SK-N-SH (cell line): ENCODE results near the gene AOAH.

Experiments used
- EP300 ChIP-seq, 2 experiments: IDR thresholded peaks; 2 replicates each; pipeline versions ENCODE4 v1.4.0 to v1.6.1; 2012; ENCODE audit warnings: borderline replicate concordance in 1 of 2, low read depth in 1 of 2, low read length in 1 of 2
- FOXM1 ChIP-seq: IDR thresholded peaks from 2 replicates; pipeline ENCODE4 v1.4.0; 2012; ENCODE audit warnings: low read depth, mild to moderate bottlenecking
- GABPA ChIP-seq: IDR thresholded peaks from 2 replicates; pipeline ENCODE4 v1.4.0; 2012; ENCODE audit warnings: low read depth, mild to moderate bottlenecking
- RAD21 ChIP-seq: IDR thresholded peaks from 2 replicates; pipeline ENCODE4 v1.6.1; 2012; ENCODE audit warnings: mild to moderate bottlenecking, low read length
- RCOR1 ChIP-seq: fragments of 150-350 bp; IDR thresholded peaks from 2 replicates; pipeline ENCODE4 v1.6.1; 2017; ENCODE audit warnings: antibody characterized with exemption, low read length
- RFX5 ChIP-seq: IDR thresholded peaks from 2 replicates; pipeline ENCODE4 v1.6.1; 2012; ENCODE audit warnings: mild to moderate bottlenecking, improper control_type of control experiment, low read length
- SIN3A ChIP-seq: IDR thresholded peaks from 2 replicates; pipeline ENCODE4 v1.6.1; 2012; ENCODE audit warnings: low read depth, mild to moderate bottlenecking, low read length, moderate library complexity, borderline replicate concordance
- SMC3 ChIP-seq: IDR thresholded peaks from 2 replicates; pipeline ENCODE4 v1.6.1; 2012; ENCODE audit warnings: low read depth, low read length, improper control_type of control experiment
- TAF1 ChIP-seq: IDR thresholded peaks from 2 replicates; pipeline ENCODE4 v1.6.1; 2012; ENCODE audit warnings: low read depth, mild to moderate bottlenecking, low read length, moderate library complexity, borderline replicate concordance
- TCF12 ChIP-seq: IDR thresholded peaks from 2 replicates; pipeline ENCODE4 v1.4.0; 2012
- YY1 ChIP-seq: IDR thresholded peaks from 2 replicates; pipeline ENCODE4 v1.4.0; 2012; ENCODE audit warnings: low read depth, mild to moderate bottlenecking
- TF ChIP-seq, protein P1 (sequence below): fragments of 200-600 bp; sonication (generic); IDR thresholded peaks from 2 replicates; pipeline ENCODE4 v1.6.1; 2017; ENCODE audit warnings: antibody characterized with exemption, mild to moderate bottlenecking, moderate library complexity
- TF ChIP-seq, protein P2 (sequence below): IDR thresholded peaks from 2 replicates; pipeline ENCODE4 v1.6.1; 2012; ENCODE audit warnings: mild to moderate bottlenecking, low read depth, low read length, moderate library complexity
- TF ChIP-seq, protein P3 (sequence below): IDR thresholded peaks from 2 replicates; pipeline ENCODE4 v1.4.0; 2012; ENCODE audit warnings: low read depth

DNA sequence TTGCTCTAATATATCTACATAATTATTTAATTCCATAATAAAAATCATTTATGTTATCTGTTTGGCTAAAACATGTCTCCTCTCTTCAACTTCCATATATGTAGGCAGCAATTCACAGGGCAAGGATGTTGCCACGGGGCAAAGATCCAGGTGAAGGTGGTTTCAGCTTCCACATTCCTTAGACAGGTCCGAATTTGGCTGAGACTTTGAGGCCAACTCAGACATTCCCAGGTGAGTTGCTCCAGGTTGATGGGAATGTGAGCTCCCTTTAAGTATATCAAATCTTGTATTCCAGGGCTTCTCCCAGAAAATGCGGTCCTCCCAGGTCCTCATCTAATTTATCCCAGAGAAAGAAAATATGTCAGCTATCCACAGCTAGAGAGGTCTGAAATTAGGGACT lies 15.1 kb upstream of the AOAH start:
- TF ChIP-seq, protein P1, sequence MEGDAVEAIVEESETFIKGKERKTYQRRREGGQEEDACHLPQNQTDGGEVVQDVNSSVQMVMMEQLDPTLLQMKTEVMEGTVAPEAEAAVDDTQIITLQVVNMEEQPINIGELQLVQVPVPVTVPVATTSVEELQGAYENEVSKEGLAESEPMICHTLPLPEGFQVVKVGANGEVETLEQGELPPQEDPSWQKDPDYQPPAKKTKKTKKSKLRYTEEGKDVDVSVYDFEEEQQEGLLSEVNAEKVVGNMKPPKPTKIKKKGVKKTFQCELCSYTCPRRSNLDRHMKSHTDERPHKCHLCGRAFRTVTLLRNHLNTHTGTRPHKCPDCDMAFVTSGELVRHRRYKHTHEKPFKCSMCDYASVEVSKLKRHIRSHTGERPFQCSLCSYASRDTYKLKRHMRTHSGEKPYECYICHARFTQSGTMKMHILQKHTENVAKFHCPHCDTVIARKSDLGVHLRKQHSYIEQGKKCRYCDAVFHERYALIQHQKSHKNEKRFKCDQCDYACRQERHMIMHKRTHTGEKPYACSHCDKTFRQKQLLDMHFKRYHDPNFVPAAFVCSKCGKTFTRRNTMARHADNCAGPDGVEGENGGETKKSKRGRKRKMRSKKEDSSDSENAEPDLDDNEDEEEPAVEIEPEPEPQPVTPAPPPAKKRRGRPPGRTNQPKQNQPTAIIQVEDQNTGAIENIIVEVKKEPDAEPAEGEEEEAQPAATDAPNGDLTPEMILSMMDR = no peak
- no peak for TF ChIP-seq TCF12
- TF ChIP-seq YY1 = no peak
- no peak for TF ChIP-seq RCOR1
- no peak for TF ChIP-seq GABPA
- TF ChIP-seq, protein P2, sequence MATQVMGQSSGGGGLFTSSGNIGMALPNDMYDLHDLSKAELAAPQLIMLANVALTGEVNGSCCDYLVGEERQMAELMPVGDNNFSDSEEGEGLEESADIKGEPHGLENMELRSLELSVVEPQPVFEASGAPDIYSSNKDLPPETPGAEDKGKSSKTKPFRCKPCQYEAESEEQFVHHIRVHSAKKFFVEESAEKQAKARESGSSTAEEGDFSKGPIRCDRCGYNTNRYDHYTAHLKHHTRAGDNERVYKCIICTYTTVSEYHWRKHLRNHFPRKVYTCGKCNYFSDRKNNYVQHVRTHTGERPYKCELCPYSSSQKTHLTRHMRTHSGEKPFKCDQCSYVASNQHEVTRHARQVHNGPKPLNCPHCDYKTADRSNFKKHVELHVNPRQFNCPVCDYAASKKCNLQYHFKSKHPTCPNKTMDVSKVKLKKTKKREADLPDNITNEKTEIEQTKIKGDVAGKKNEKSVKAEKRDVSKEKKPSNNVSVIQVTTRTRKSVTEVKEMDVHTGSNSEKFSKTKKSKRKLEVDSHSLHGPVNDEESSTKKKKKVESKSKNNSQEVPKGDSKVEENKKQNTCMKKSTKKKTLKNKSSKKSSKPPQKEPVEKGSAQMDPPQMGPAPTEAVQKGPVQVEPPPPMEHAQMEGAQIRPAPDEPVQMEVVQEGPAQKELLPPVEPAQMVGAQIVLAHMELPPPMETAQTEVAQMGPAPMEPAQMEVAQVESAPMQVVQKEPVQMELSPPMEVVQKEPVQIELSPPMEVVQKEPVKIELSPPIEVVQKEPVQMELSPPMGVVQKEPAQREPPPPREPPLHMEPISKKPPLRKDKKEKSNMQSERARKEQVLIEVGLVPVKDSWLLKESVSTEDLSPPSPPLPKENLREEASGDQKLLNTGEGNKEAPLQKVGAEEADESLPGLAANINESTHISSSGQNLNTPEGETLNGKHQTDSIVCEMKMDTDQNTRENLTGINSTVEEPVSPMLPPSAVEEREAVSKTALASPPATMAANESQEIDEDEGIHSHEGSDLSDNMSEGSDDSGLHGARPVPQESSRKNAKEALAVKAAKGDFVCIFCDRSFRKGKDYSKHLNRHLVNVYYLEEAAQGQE = no peak
- no peak for TF ChIP-seq SIN3A
- no peak for TF ChIP-seq RFX5
- no peak for TF ChIP-seq EP300 (IDR thresholded peaks at IDR 0.05; ENCODE audit: borderline replicate concordance in 1 of 2, low read depth in 1 of 2, low read length in 1 of 2)
- TF ChIP-seq SMC3 = no peak
- TF ChIP-seq, protein P3, sequence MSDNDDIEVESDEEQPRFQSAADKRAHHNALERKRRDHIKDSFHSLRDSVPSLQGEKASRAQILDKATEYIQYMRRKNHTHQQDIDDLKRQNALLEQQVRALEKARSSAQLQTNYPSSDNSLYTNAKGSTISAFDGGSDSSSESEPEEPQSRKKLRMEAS = no peak
- no peak for TF ChIP-seq RAD21
- no peak for TF ChIP-seq TAF1
- TF ChIP-seq FOXM1 = no peak
